ENCODE measurements around the gene P2RY14. TPM values are rescaled to one million over a fixed set of nuclear protein-coding genes. Genes with fewer than 3 reads are reported as not detected.
A peak's percentile ranks its signal among the peaks of the same experiment; 100 is the strongest.

Gene P2RY14
- total and polyA plus RNA-seq, 2 donors (not counting 3 experiments of a cell fraction or from before 2014, with no cell fraction given), result not detected

DNA sequence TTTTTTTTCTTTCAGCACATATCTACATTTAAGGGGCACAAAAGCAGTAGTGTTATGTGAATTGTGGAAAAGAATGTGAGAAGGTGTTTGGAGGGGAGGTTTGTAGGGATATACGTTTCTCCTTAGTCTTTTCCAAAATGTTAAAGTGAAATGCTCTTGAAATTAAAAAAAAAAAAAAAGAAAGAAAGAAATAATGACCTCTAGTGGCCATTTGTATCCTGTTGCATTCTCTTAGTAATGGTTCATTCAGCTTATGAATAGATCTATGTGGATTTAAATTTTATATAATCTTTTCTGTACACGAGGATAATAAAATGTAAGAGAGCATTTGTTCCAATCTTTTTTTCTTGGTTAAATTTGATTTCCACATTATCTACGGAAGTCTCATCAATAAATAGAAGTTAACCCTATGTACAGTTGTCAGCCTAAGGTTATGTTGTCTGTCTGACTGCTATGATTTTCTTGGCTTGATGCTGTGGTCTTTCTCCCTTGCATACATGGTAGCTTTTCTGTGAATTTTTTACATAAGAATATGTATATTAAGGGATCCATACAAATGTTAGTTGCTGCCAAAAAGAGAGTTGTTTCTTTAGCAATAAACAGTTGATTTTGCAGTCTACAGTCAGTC lies 49.3 kb upstream of the P2RY14 start:
- H3K9me3 ChIP-seq (replicated peaks; ENCODE audit: control insufficient read depth, insufficient read depth, low read length), result no peaks in the 10 kb centered on the region
- BruUV-seq (replicated peaks), result no TSS peak
- no peak overlapping the region for H2AFZ ChIP-seq (ENCODE audit: low read depth, low read length)
- H3K4me3 ChIP-seq (replicated peaks in 1 of 3; ENCODE audit: insufficient read depth in 1 of 3, low read depth in 1 of 3, low read length in 3 of 3), result no peak overlapping the region
- no peaks in the 10 kb centered on the region for H3K9me1 ChIP-seq (replicated peaks; ENCODE audit: control insufficient read depth, extremely low read depth, insufficient read depth, low read length)
- no peak overlapping the region for H3K27ac ChIP-seq (ENCODE audit: insufficient read depth, low read depth, low read length)
- H3K9ac ChIP-seq (replicated peaks; ENCODE audit: extremely low read depth, insufficient read depth, low read length), result no peak overlapping the region
- no peaks in the 10 kb centered on the region for H3K36me3 ChIP-seq (ENCODE audit: control insufficient read depth in 2 of 2, extremely low read depth in 1 of 2, insufficient read depth in 2 of 2, low read length in 2 of 2)
- no peak overlapping the region for H3K4me2 ChIP-seq (ENCODE audit: insufficient read depth, low read length)
- DNase-seq (ENCODE audit: low read depth, low spot score) (peak; percentile 27), FAIRE-seq (no peak)
- no peaks in the 10 kb centered on the region for H4K20me1 ChIP-seq (replicated peaks; ENCODE audit: control insufficient read depth, extremely low read depth, insufficient read depth, low read length)
- CTCF ChIA-PET, result interaction anchor here (0.6 to 1.9 kb wide), 28 partner anchors 11 to 1246 kb away, joined by 3 to 12 read pairs (median 4); no protein-coding TSS in a partner anchor
- no peaks in the 10 kb centered on the region for H3K4me1 ChIP-seq (ENCODE audit: control insufficient read depth, extremely low read depth, insufficient read depth, low read length)
- no peaks in the 10 kb centered on the region for H3K27me3 ChIP-seq (ENCODE audit: control insufficient read depth in 2 of 2, insufficient read depth in 2 of 2, low read length in 2 of 2)
- H3K79me2 ChIP-seq (ENCODE audit: control insufficient read depth, insufficient read depth, low read length), result no peaks in the 10 kb centered on the region
- TF ChIP-seq, protein P1, sequence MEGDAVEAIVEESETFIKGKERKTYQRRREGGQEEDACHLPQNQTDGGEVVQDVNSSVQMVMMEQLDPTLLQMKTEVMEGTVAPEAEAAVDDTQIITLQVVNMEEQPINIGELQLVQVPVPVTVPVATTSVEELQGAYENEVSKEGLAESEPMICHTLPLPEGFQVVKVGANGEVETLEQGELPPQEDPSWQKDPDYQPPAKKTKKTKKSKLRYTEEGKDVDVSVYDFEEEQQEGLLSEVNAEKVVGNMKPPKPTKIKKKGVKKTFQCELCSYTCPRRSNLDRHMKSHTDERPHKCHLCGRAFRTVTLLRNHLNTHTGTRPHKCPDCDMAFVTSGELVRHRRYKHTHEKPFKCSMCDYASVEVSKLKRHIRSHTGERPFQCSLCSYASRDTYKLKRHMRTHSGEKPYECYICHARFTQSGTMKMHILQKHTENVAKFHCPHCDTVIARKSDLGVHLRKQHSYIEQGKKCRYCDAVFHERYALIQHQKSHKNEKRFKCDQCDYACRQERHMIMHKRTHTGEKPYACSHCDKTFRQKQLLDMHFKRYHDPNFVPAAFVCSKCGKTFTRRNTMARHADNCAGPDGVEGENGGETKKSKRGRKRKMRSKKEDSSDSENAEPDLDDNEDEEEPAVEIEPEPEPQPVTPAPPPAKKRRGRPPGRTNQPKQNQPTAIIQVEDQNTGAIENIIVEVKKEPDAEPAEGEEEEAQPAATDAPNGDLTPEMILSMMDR (IDR thresholded peaks at IDR 0.05; ENCODE audit: extremely low read depth in 1 of 2, insufficient read depth in 1 of 2, low read depth in 1 of 2, low read length in 2 of 2), result peak in 1 of 2 donors; percentile 25
- TF ChIP-seq POLR2A (IDR thresholded peaks at IDR 0.05; ENCODE audit: low read depth, low read length), result no peak
- POLR2A ChIA-PET, result no interaction called here
- dilution Hi-C loops (cut with MboI; ENCODE audit: extremely low pct_ligation_motif_present, low sequenced_read_pairs), result no loop called here
- intact Hi-C loops (cut with micrococcal nuclease), result loop anchor here (1.0 to 5.0 kb wide), 2 partner anchors 100 to 160 kb away; no protein-coding TSS in a partner anchor

DNA sequence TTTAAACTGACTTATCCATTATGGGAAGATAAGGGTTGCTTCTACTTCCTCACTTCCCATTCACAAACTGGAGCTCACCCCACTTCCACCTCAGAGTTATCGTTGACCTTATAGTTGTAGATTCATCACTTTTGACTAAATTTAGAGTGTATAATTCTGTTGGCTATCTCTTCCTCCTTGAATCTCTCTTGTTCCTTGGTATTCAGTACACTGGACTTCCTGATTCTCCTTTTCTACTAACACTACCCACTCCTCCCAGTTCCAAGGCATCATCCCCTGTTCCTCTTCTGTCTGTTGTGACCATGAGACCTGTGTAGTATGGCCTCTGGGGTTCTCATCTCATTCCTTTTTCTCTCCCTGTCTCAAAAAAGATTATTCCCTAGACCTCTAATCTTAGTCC lies 44.2 kb upstream of the P2RY14 start:
- dilution Hi-C loops (cut with MboI; ENCODE audit: extremely low pct_ligation_motif_present, low sequenced_read_pairs), result no loop called here
- intact Hi-C loops (cut with micrococcal nuclease), result no loop called here

More for the DNA sequence above, 44.2 kb upstream of the P2RY14 start:
- Histone ChIP-seq H2AFZ (ENCODE audit: low read depth, low read length) (no peak overlapping the region), H4K20me1 (replicated peaks; ENCODE audit: control insufficient read depth, extremely low read depth, insufficient read depth, low read length) (no peaks in the 10 kb centered on the region), H3K79me2 (ENCODE audit: control insufficient read depth, insufficient read depth, low read length) (no peaks in the 10 kb centered on the region), H3K4me1 (ENCODE audit: control insufficient read depth, extremely low read depth, insufficient read depth, low read length) (no peaks in the 10 kb centered on the region), H3K4me2 (ENCODE audit: insufficient read depth, low read length) (no peak overlapping the region), H3K27me3 (ENCODE audit: control insufficient read depth in 2 of 2, insufficient read depth in 2 of 2, low read length in 2 of 2) (no peaks in the 10 kb centered on the region), H3K27ac (ENCODE audit: insufficient read depth, low read depth, low read length) (no peak overlapping the region), H3K36me3 (ENCODE audit: control insufficient read depth in 2 of 2, extremely low read depth in 1 of 2, insufficient read depth in 2 of 2, low read length in 2 of 2) (no peaks in the 10 kb centered on the region), H3K4me3 (replicated peaks in 1 of 3; ENCODE audit: insufficient read depth in 1 of 3, low read depth in 1 of 3, low read length in 3 of 3) (no peak overlapping the region), H3K9me1 (replicated peaks; ENCODE audit: control insufficient read depth, extremely low read depth, insufficient read depth, low read length) (no peaks in the 10 kb centered on the region), H3K9ac (replicated peaks; ENCODE audit: extremely low read depth, insufficient read depth, low read length) (no peak overlapping the region), H3K9me3 (replicated peaks; ENCODE audit: control insufficient read depth, insufficient read depth, low read length) (no peaks in the 10 kb centered on the region)
- DNase-seq (ENCODE audit: low read depth, low spot score) (no peak), FAIRE-seq (no peak)
- no TSS peak for BruUV-seq (replicated peaks)
- ChIA-PET POLR2A (no interaction called here), CTCF (no interaction called here)
- TF ChIP-seq POLR2AphosphoS5 (IDR thresholded peaks at IDR 0.05; ENCODE audit: insufficient read depth, low read depth, low read length) (no peak), MYC (IDR thresholded peaks at IDR 0.05; ENCODE audit: low read depth, low read length) (no peak)

All from endothelial cell of umbilical vein (primary cell).